PC-9 (cell line): Measurements from ENCODE around the gene OGDHL. TPM values are rescaled to one million over a fixed set of nuclear protein-coding genes. Genes with fewer than 3 reads are reported as not detected.

Experiments used
- BruUV-seq: library from RNA; stranded (reverse); fragments of 400-500 nt; replicated peaks from 2 replicates; lab custom pipeline; 2021; lab: Mats Ljungman, UMichigan
- CTCF ChIA-PET: fragments of 300-600 bp; sonication (Branson Sonifier 250); formaldehyde crosslinking; loops from one replicate; lab custom pipeline; 2022; ENCODE audit warnings: antibody characterized with exemption; lab: Charles Lee
- POLR2A ChIA-PET: fragments of 300-600 bp; sonication (Branson Sonifier 250); formaldehyde crosslinking; loops from one replicate; lab custom pipeline; 2022; ENCODE audit warnings: antibody characterized with exemption; ENCODE audit not compliant: unreplicated experiment; lab: Charles Lee
- DNase-seq, 2 experiments: peaks; one replicate each; pipeline versions ENCODE4 v3.0.0 to v3.0.0-alpha.2; 2015 to 2022; ENCODE audit warnings: mixed read lengths in 1 of 2
- H2AFZ ChIP-seq: fragments of 200-600 bp; sonication (generic); 2 replicates; pipeline ENCODE4 v1.8.1; 2017; ENCODE audit warnings: antibody characterized with exemption
- H3F3A ChIP-seq: fragments of 200-600 bp; sonication (generic); 2 replicates; pipeline ENCODE4 v1.8.1; 2017; ENCODE audit warnings: antibody characterized with exemption, mild to moderate bottlenecking, low read depth; ENCODE audit not compliant: insufficient read depth
- H3K27ac ChIP-seq: fragments of 200-600 bp; sonication (generic); 2 replicates; pipeline ENCODE4 v1.6.1; 2016; ENCODE audit warnings: mixed run types
- H3K27me3 ChIP-seq: fragments of 200-600 bp; sonication (generic); 2 replicates; pipeline ENCODE4 v1.6.1; 2016; ENCODE audit warnings: low read depth, mixed run types; ENCODE audit not compliant: insufficient read depth
- H3K36me3 ChIP-seq: fragments of 200-600 bp; sonication (generic); 2 replicates; pipeline ENCODE4 v1.6.1; 2016; ENCODE audit warnings: low read depth, mixed run types
- H3K4me1 ChIP-seq: fragments of 200-600 bp; sonication (generic); replicated peaks from 2 replicates; pipeline ENCODE4 v1.6.1; 2016; ENCODE audit warnings: mixed run types; ENCODE audit not compliant: insufficient read depth
- H3K4me2 ChIP-seq: fragments of 200-600 bp; sonication (generic); 2 replicates; pipeline ENCODE4 v1.6.1; 2017; ENCODE audit warnings: mixed run types
- H3K4me3 ChIP-seq: fragments of 200-600 bp; sonication (generic); 2 replicates; pipeline ENCODE4 v1.6.1; 2016; ENCODE audit warnings: mixed run types
- H3K79me2 ChIP-seq: fragments of 200-600 bp; sonication (generic); 2 replicates; pipeline ENCODE4 v1.6.1; 2017; ENCODE audit warnings: low read depth, mixed run types
- H3K9me2 ChIP-seq: fragments of 200-600 bp; sonication (generic); 2 replicates; pipeline ENCODE4 v1.8.1; 2017; ENCODE audit warnings: mild to moderate bottlenecking; ENCODE audit not compliant: insufficient read depth
- H3K9me3 ChIP-seq: fragments of 200-600 bp; sonication (generic); 2 replicates; pipeline ENCODE4 v1.8.1; 2016; ENCODE audit warnings: low read depth; ENCODE audit not compliant: insufficient read depth
- H4K20me1 ChIP-seq: fragments of 200-600 bp; sonication (generic); 2 replicates; pipeline ENCODE4 v1.8.1; 2017; ENCODE audit not compliant: insufficient read depth
- EZH2 ChIP-seq: fragments of 200-600 bp; sonication (generic); IDR thresholded peaks from 2 replicates; pipeline ENCODE4 v1.8.0; 2017; ENCODE audit warnings: antibody characterized with exemption, low read depth
- intact Hi-C: fragments of 100-400 bp; cut with micrococcal nuclease; formaldehyde crosslinking; loops from one replicate; pipeline ENCODE4 v1.10.0; 2022; ENCODE audit not compliant: unreplicated experiment
- total RNA-seq: library from RNA; stranded (reverse); gene quantifications from 2 replicates; pipeline ENCODE4 v1.2.3, GENCODE V29; 2021
- TF ChIP-seq, protein P1 (sequence below): fragments of 200-600 bp; sonication (generic); conservative IDR thresholded peaks from 2 replicates; pipeline ENCODE4 v1.6.1; 2017; ENCODE audit warnings: mixed run types, antibody characterized with exemption, mild to moderate bottlenecking, moderate library complexity

OGDHL gene
- total RNA-seq, 1 experiment from 2014 or later = not detected

DNA sequence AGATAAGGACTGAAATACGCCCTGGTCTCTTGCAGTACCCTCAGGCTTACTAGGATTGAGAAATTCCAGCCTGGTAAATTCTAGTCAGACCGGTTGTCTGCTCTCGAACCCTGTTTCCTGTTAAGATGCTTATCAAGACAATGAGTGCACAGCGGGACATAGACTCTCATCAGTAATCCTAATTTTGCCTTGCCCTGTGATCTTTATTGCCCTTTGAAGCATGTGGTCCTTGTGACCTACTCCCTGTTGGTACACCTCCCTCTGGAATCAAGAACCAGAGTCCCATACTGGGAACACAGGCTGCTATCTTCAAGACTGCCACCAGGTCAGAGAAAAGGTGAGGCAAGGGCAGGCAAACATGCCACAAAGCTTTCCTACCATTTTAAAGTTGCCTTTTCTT lies 75.5 kb downstream of the OGDHL start:
- Histone ChIP-seq H3K79me2 (no peaks in the 10 kb centered on the region), H4K20me1 (no peaks in the 10 kb centered on the region), H3K9me3 (peaks cover 19% of the 10 kb centered on the region), H3K4me2 (no peak overlapping the region), H3F3A (no peaks in the 10 kb centered on the region), H3K27me3 (peaks cover 13% of the 10 kb centered on the region; the same call in 1 of the 2 replicates), H3K4me1 (no peaks in the 10 kb centered on the region), H3K4me3 (no peak overlapping the region), H3K36me3 (no peaks in the 10 kb centered on the region), H3K9me2 (no peaks in the 10 kb centered on the region), H2AFZ (no peak overlapping the region), H3K27ac (no peak overlapping the region)
- TF ChIP-seq, protein P1, sequence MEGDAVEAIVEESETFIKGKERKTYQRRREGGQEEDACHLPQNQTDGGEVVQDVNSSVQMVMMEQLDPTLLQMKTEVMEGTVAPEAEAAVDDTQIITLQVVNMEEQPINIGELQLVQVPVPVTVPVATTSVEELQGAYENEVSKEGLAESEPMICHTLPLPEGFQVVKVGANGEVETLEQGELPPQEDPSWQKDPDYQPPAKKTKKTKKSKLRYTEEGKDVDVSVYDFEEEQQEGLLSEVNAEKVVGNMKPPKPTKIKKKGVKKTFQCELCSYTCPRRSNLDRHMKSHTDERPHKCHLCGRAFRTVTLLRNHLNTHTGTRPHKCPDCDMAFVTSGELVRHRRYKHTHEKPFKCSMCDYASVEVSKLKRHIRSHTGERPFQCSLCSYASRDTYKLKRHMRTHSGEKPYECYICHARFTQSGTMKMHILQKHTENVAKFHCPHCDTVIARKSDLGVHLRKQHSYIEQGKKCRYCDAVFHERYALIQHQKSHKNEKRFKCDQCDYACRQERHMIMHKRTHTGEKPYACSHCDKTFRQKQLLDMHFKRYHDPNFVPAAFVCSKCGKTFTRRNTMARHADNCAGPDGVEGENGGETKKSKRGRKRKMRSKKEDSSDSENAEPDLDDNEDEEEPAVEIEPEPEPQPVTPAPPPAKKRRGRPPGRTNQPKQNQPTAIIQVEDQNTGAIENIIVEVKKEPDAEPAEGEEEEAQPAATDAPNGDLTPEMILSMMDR = no peak
- TF ChIP-seq EZH2 = no peak
- POLR2A ChIA-PET = no interaction called here
- CTCF ChIA-PET = no interaction called here
- intact Hi-C loops = no loop called here
- DNase-seq = no peak
- BruUV-seq = no TSS peak

Other genes starting within 250 kb of the OGDHL start
- 47.1 and 49.7 TPM in 2 replicates for gene ERCC6, start 223.2 kb downstream of the OGDHL start, total RNA-seq
- not detected in 2 replicates for gene SLC18A3, start 152.0 kb downstream of the OGDHL start, total RNA-seq
- gene CHAT, start 148.3 kb downstream of the OGDHL start, total RNA-seq = not detected in 2 replicates
- gene C10orf53, start 82.7 kb downstream of the OGDHL start, total RNA-seq = not detected in 2 replicates
- 38.8 and 39.0 TPM in 2 replicates for gene PARG, start 179.7 kb upstream of the OGDHL start, total RNA-seq
- gene TIMM23B, start 179.7 kb upstream of the OGDHL start, total RNA-seq = 15.1 and 17.3 TPM in 2 replicates
- gene AGAP6, start 226.1 kb upstream of the OGDHL start, total RNA-seq = 16.0 and 17.9 TPM in 2 replicates